Measurements from ENCODE around the gene HMGN5.

HMGN5 gene

GRCh38 chrX:81201671-81202455 lies at the start of gene HMGN5, which contains the start of gene SH3BGRL:
Gene HMGN5 (minus strand): TSS chrX:81201913. CDS start chrX:81121549, 80,364 bp downstream.
Gene SH3BGRL (plus strand): TSS chrX:81202102. CDS start chrX:81202201, 99 bp downstream.
- DNase-seq, result peak; percentile 81

- no peak for DNase-seq
Measured at GRCh38 chrX:81241753-81242152, 40.0 kb upstream of the HMGN5 start.

GRCh38 chrX:81240701-81241331 lies 39.1 kb upstream of the HMGN5 start:
- DNase-seq, result no peak

- DNase-seq, result no peak
Measured at GRCh38 chrX:81238166-81238565, 36.5 kb upstream of the HMGN5 start.

- no peak for DNase-seq
Measured at GRCh38 chrX:81237516-81237915, 35.8 kb upstream of the HMGN5 start.

GRCh38 chrX:81232218-81232617 lies 30.5 kb upstream of the HMGN5 start:
- DNase-seq, result no peak

- no peak for DNase-seq
Measured at GRCh38 chrX:81231476-81231875, 29.8 kb upstream of the HMGN5 start.

GRCh38 chrX:81229901-81230300 lies 28.2 kb upstream of the HMGN5 start:
- DNase-seq, result no peak

GRCh38 chrX:81229229-81229628 lies 27.5 kb upstream of the HMGN5 start:
- no peak for DNase-seq

GRCh38 chrX:81215685-81216084 lies 14.0 kb upstream of the HMGN5 start:
- no peak for DNase-seq

- no peak for DNase-seq
Measured at GRCh38 chrX:81208916-81209315, 7.2 kb upstream of the HMGN5 start.

GRCh38 chrX:81206476-81206875 lies 4.8 kb upstream of the HMGN5 start:
- DNase-seq, result no peak

- DNase-seq, result no peak
Measured at GRCh38 chrX:81205551-81205950, 3.8 kb upstream of the HMGN5 start.

- DNase-seq, result no peak
Measured at GRCh38 chrX:81202943-81203342, 1.2 kb upstream of the HMGN5 start.

- peak; percentile 20 for DNase-seq
Measured at GRCh38 chrX:81202456-81202819, 725 bp upstream of the HMGN5 start.

- no peak for DNase-seq
Measured at GRCh38 chrX:81201071-81201470, 642 bp downstream of the HMGN5 start.

- DNase-seq, result no peak
Measured at GRCh38 chrX:81195712-81196111, 6.0 kb downstream of the HMGN5 start.

GRCh38 chrX:81195259-81195658 lies 6.5 kb downstream of the HMGN5 start:
- DNase-seq, result no peak

GRCh38 chrX:81174286-81174685 lies 27.4 kb downstream of the HMGN5 start:
- no peak for DNase-seq

- DNase-seq, result no peak
Measured at GRCh38 chrX:81168391-81168790, 33.3 kb downstream of the HMGN5 start.

- peak; percentile 84 for DNase-seq
Measured at GRCh38 chrX:81121513-81122363, 80.0 kb downstream of the HMGN5 start.

GRCh38 chrX:81120936-81121371 lies 80.8 kb downstream of the HMGN5 start:
- peak; percentile 23 for DNase-seq

- no peak for DNase-seq
Measured at GRCh38 chrX:81120258-81120935, 81.3 kb downstream of the HMGN5 start.

Data from GF-D8 (cell line).